DND-41 (cell line): ENCODE measurements around the gene GFOD1.

Experiments used
- CTCF ChIP-seq: IDR thresholded peaks from 2 replicates; pipeline ENCODE4 v1.5.1; 2012; ENCODE audit warnings: borderline replicate concordance, low read length, moderate library complexity, mild to moderate bottlenecking; ENCODE audit not compliant: poor library complexity, severe bottlenecking; ENCODE audit errors: extremely low read depth
- EZH2 ChIP-seq: IDR thresholded peaks from 3 replicates; pipeline ENCODE4 v1.6.1; 2012; ENCODE audit warnings: borderline replicate concordance, low read depth, mild to moderate bottlenecking, moderate library complexity, low read length, inconsistent platforms; ENCODE audit not compliant: severe bottlenecking

GRCh38 chr6:13485303-13485702 lies 2.1 kb downstream of the GFOD1 start:
- TF ChIP-seq CTCF = no peak
- peak; percentile 4 for TF ChIP-seq EZH2
